Effector memory CD4-positive, alpha-beta T cell (primary cell): ENCODE data around the gene IFIT3.
"Not testable (repeated sequence)": the region's sequence is repeated elsewhere in the genome, so short reads cannot be mapped to it uniquely, and the experiment has no call there.

Experiments
- DNase-seq, 3 donors: peaks; one replicate each; pipeline ENCODE4 v3.0.0-alpha.2; 2020
- H3K27ac ChIP-seq: 2 replicates; pipeline ENCODE4 v1.7.0; 2013; ENCODE audit warnings: mild to moderate bottlenecking, low read length, moderate library complexity; ENCODE audit not compliant: insufficient read depth, poor library complexity, severe bottlenecking
- H3K27me3 ChIP-seq: replicated peaks from 2 replicates; pipeline ENCODE4 v1.7.0; 2013; ENCODE audit warnings: mild to moderate bottlenecking, low read length; ENCODE audit not compliant: insufficient read depth, control insufficient read depth, poor library complexity, severe bottlenecking
- H3K36me3 ChIP-seq: 2 replicates; pipeline ENCODE4 v1.7.0; 2013; ENCODE audit warnings: mild to moderate bottlenecking, low read length, moderate library complexity; ENCODE audit not compliant: control insufficient read depth, insufficient read depth
- H3K4me1 ChIP-seq: 2 replicates; pipeline ENCODE4 v1.7.0; 2013; ENCODE audit warnings: low read length, mild to moderate bottlenecking; ENCODE audit not compliant: control insufficient read depth, insufficient read depth, poor library complexity, severe bottlenecking
- H3K4me3 ChIP-seq: 2 replicates; pipeline ENCODE4 v1.7.0; 2013; ENCODE audit warnings: low read length, low read depth, mild to moderate bottlenecking; ENCODE audit not compliant: insufficient read depth, poor library complexity, severe bottlenecking
- H3K9me3 ChIP-seq: 2 replicates; pipeline ENCODE4 v1.7.0; 2013; ENCODE audit warnings: mild to moderate bottlenecking, low read length, moderate library complexity; ENCODE audit not compliant: control insufficient read depth

IFIT3 gene

GRCh38 chr10:89343089-89343767 lies 15.4 kb downstream of the IFIT3 start:
- no peaks in the 10 kb centered on the region for H3K27me3 ChIP-seq
- DNase-seq: no peak
- no peaks in the 10 kb centered on the region for H3K4me1 ChIP-seq
- H3K36me3 ChIP-seq: no peaks in the 10 kb centered on the region
- H3K4me3 ChIP-seq: no peak overlapping the region
- no peaks in the 10 kb centered on the region for H3K9me3 ChIP-seq
- H3K27ac ChIP-seq: no peak overlapping the region

GRCh38 chr10:89344156-89344555 lies 16.4 kb downstream of the IFIT3 start:
- Histone ChIP-seq H3K27me3 (no peaks in the 10 kb centered on the region), H3K36me3 (no peaks in the 10 kb centered on the region), H3K27ac (no peak overlapping the region), H3K4me1 (no peaks in the 10 kb centered on the region), H3K4me3 (no peak overlapping the region), H3K9me3 (no peaks in the 10 kb centered on the region)
- DNase-seq: no peak

- Histone ChIP-seq H3K36me3 (no peaks in the 10 kb centered on the region), H3K9me3 (no peaks in the 10 kb centered on the region), H3K27ac (no peak overlapping the region), H3K4me3 (no peak overlapping the region), H3K4me1 (no peaks in the 10 kb centered on the region), H3K27me3 (no peaks in the 10 kb centered on the region)
- DNase-seq: no peak
These were observed 17.7 kb downstream of the IFIT3 start for GRCh38 chr10:89345367-89346000.

- Histone ChIP-seq H3K36me3 (no peaks in the 10 kb centered on the region), H3K4me3 (no peak overlapping the region), H3K4me1 (no peaks in the 10 kb centered on the region), H3K27me3 (no peaks in the 10 kb centered on the region), H3K9me3 (no peaks in the 10 kb centered on the region), H3K27ac (no peak overlapping the region)
- DNase-seq: no peak
These were observed 18.8 kb downstream of the IFIT3 start for GRCh38 chr10:89346405-89347254.

GRCh38 chr10:89347701-89348457 lies 20.1 kb downstream of the IFIT3 start:
- no peak for DNase-seq
- Histone ChIP-seq H3K4me1 (no peaks in the 10 kb centered on the region), H3K36me3 (no peaks in the 10 kb centered on the region), H3K4me3 (no peak overlapping the region), H3K27me3 (no peaks in the 10 kb centered on the region), H3K27ac (no peak overlapping the region), H3K9me3 (no peaks in the 10 kb centered on the region)

- H3K27me3 ChIP-seq: no peaks in the 10 kb centered on the region
- H3K9me3 ChIP-seq: no peaks in the 10 kb centered on the region
- H3K4me1 ChIP-seq: no peaks in the 10 kb centered on the region
- H3K27ac ChIP-seq: no peak overlapping the region
- H3K36me3 ChIP-seq: no peaks in the 10 kb centered on the region
- no peak for DNase-seq
- no peak overlapping the region for H3K4me3 ChIP-seq
These were observed 20.7 kb downstream of the IFIT3 start for GRCh38 chr10:89348481-89348880.

GRCh38 chr10:89348975-89349374 lies 21.2 kb downstream of the IFIT3 start:
- no peaks in the 10 kb centered on the region for H3K4me1 ChIP-seq
- DNase-seq: no peak
- no peak overlapping the region for H3K27ac ChIP-seq
- no peak overlapping the region for H3K4me3 ChIP-seq
- H3K9me3 ChIP-seq: no peaks in the 10 kb centered on the region
- no peaks in the 10 kb centered on the region for H3K27me3 ChIP-seq
- H3K36me3 ChIP-seq: no peaks in the 10 kb centered on the region

GRCh38 chr10:89350631-89351315 lies 23.0 kb downstream of the IFIT3 start:
- H3K4me3 ChIP-seq, H3K4me1 ChIP-seq, DNase-seq, H3K27ac ChIP-seq, H3K9me3 ChIP-seq, H3K36me3 ChIP-seq, H3K27me3 ChIP-seq: not testable (repeated sequence)

GRCh38 chr10:89351412-89351779 lies 23.6 kb downstream of the IFIT3 start:
- DNase-seq: no peak
- Histone ChIP-seq H3K4me3 (no peak overlapping the region), H3K27me3 (no peaks in the 10 kb centered on the region), H3K27ac (no peak overlapping the region), H3K36me3 (no peaks in the 10 kb centered on the region), H3K4me1 (no peaks in the 10 kb centered on the region), H3K9me3 (no peaks in the 10 kb centered on the region)
